ENCODE results near the gene PRPF38A.

DNA sequence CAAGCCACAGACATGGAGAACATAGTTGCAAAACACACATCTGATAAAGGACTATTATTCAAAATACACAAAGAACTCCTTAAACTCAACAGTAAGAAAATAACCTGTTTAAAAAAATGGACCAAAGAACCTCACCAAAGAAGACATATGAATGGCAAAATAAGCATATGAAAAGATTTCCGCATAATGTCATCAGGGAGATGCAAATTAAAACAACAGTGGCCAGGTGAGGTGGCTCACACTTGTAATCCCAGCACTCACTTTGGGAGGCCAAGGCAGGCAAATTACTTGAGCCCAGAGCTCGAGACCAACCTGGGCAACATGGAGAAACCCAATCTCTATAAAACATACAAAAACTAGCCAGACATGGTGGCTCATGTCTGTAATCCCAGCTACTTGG lies 50.4 kb downstream of the PRPF38A start:
- TF ChIP-seq HNF4G (IDR thresholded peaks at IDR 0.05) (no peak), SP1 (IDR thresholded peaks at IDR 0.05) (no peak), RAD21 (IDR thresholded peaks at IDR 0.05) (no peak), JUND (IDR thresholded peaks at IDR 0.05) (no peak), TAF1 (conservative IDR thresholded peaks at IDR 0.05) (no peak), YY1 (IDR thresholded peaks at IDR 0.05) (no peak)
- TF ChIP-seq, protein P1, sequence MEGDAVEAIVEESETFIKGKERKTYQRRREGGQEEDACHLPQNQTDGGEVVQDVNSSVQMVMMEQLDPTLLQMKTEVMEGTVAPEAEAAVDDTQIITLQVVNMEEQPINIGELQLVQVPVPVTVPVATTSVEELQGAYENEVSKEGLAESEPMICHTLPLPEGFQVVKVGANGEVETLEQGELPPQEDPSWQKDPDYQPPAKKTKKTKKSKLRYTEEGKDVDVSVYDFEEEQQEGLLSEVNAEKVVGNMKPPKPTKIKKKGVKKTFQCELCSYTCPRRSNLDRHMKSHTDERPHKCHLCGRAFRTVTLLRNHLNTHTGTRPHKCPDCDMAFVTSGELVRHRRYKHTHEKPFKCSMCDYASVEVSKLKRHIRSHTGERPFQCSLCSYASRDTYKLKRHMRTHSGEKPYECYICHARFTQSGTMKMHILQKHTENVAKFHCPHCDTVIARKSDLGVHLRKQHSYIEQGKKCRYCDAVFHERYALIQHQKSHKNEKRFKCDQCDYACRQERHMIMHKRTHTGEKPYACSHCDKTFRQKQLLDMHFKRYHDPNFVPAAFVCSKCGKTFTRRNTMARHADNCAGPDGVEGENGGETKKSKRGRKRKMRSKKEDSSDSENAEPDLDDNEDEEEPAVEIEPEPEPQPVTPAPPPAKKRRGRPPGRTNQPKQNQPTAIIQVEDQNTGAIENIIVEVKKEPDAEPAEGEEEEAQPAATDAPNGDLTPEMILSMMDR (IDR thresholded peaks at IDR 0.05; ENCODE audit: low read depth, low read length, missing input control): no peak
